Thyroid gland (tissue), 4 donors: ENCODE data around the gene PHKG2.
"Not testable (repeated sequence)": the region's sequence is repeated elsewhere in the genome, so short reads cannot be mapped to it uniquely, and the experiment has no call there.

Experiments
- POLR2A ChIP-seq, 2 donors: fragments of 450-650 bp; IDR thresholded peaks; one replicate each; pipeline ENCODE4 v1.6.1; 2017; ENCODE audit warnings: antibody characterized with exemption in 2 of 2, mild to moderate bottlenecking in 2 of 2, moderate library complexity in 1 of 2
- TF ChIP-seq, protein P1 (sequence below), 6 experiments: fragments of 200-600 bp in 3 of 6; fragments of 450-650 bp in 3 of 6; sonication (generic) in 3 of 6; IDR thresholded peaks; one replicate each; pipeline ENCODE4 v1.5.1; 2016 to 2019; ENCODE audit warnings: antibody characterized with exemption in 6 of 6, mild to moderate bottlenecking in 2 of 6, inconsistent platforms in 1 of 6, moderate library complexity in 1 of 6

DNA sequence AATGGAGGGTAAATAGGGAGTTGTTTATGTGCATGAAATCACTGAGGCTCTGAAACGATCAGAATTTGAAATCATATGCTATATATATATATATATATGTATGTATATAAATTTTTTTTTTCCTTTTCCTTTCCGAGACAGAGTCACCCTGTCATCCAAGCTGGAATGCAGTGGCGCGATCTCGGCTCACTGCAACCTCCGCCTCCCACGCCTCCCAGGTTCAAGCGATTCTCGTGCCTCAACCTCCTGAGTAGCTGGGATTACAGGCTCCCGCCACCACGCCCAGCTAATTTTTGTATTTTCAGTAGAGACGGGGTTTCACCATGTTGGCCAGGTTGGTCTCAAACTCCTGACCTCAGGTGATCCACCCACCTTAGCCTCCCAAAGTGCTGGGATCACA lies 45.2 kb upstream of the PHKG2 start:
- TF ChIP-seq, protein P1, sequence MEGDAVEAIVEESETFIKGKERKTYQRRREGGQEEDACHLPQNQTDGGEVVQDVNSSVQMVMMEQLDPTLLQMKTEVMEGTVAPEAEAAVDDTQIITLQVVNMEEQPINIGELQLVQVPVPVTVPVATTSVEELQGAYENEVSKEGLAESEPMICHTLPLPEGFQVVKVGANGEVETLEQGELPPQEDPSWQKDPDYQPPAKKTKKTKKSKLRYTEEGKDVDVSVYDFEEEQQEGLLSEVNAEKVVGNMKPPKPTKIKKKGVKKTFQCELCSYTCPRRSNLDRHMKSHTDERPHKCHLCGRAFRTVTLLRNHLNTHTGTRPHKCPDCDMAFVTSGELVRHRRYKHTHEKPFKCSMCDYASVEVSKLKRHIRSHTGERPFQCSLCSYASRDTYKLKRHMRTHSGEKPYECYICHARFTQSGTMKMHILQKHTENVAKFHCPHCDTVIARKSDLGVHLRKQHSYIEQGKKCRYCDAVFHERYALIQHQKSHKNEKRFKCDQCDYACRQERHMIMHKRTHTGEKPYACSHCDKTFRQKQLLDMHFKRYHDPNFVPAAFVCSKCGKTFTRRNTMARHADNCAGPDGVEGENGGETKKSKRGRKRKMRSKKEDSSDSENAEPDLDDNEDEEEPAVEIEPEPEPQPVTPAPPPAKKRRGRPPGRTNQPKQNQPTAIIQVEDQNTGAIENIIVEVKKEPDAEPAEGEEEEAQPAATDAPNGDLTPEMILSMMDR (IDR thresholded peaks at IDR 0.05) = not testable (repeated sequence)
- not testable (repeated sequence) for TF ChIP-seq POLR2A (IDR thresholded peaks at IDR 0.05)
